ENCODE results near the gene MSI2. TPM values are rescaled to one million over a fixed set of nuclear protein-coding genes. Genes with fewer than 3 reads are reported as not detected.

Gene MSI2
- total RNA-seq, 1 donor from 2014 or later: 44.6 TPM

- DNase-seq: no peak
Measured at GRCh38 chr17:57584050-57584551, 327.8 kb downstream of the MSI2 start.

GRCh38 chr17:57585341-57586195, 329.2 kb downstream of the MSI2 start:
- no peak for DNase-seq

DNA sequence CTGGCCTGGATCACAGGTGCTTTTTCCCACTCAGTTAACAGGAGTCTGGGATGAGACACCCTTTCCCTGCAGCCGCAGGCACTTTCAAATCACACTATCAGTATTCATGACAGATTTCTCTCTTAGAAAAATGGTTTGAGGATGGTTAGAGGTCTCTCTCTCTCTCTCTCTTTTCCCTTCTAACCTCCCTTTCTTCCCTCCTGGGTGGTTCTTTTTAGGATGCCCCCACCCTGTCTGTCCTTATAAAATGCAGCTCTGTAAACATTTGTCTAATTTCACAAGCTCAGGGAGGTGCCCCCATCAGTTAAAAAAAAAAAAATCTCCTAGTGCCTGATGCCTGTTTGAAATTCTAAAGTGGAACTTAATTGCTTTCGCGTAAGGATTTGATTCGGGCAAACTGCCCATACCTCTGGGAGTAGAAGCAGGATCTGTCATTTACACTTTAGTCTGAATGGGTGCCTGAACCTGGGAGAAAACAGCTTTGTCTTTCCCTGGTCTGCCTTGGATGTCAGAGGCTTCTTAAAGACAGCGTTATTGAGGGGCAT, 329.9 kb downstream of the MSI2 start:
- no peak for DNase-seq

GRCh38 chr17:57586742-57587141, 330.4 kb downstream of the MSI2 start:
- no peak for DNase-seq

DNA sequence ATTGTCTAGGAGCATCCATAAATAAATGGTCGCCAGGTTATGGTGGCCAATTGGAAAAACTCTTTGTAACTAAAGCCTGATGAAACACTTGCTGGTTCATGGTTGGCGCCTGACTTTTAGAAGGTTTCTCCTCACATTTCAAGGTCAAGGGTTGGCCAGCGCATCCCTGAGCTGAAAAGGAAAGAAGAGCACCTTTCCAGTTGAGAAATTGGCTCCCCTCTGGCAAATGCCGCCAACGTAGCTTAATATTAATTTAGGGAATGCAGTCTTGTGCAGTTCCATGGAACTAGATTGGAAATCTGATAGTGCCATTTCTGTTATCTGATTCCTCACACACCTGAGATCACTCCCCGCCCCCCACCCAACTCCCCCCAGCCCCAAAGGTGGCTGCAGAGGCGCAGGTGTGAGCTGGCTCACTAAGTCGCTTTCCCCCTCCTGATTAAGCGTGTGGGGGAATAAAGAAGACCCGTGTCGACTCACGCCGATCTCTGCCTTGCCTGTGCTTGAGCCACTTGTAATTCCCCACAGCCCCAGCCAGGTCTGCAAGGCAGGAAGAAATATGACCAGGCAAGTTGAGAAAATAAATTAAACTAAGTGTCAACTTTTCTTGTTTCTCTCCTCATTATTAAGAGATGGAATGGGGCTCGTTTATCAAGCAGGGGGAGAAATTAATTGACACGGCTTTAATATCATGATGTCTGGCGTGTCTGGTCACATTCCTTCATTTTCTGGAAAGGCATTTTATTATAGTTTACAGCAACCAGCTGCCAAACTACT, 331.1 kb downstream of the MSI2 start:
- no peak for DNase-seq

- no peak for DNase-seq
Measured at GRCh38 chr17:57588086-57588485, 331.8 kb downstream of the MSI2 start.

GRCh38 chr17:57589151-57590034, 333.1 kb downstream of the MSI2 start:
- no peak for DNase-seq

DNA sequence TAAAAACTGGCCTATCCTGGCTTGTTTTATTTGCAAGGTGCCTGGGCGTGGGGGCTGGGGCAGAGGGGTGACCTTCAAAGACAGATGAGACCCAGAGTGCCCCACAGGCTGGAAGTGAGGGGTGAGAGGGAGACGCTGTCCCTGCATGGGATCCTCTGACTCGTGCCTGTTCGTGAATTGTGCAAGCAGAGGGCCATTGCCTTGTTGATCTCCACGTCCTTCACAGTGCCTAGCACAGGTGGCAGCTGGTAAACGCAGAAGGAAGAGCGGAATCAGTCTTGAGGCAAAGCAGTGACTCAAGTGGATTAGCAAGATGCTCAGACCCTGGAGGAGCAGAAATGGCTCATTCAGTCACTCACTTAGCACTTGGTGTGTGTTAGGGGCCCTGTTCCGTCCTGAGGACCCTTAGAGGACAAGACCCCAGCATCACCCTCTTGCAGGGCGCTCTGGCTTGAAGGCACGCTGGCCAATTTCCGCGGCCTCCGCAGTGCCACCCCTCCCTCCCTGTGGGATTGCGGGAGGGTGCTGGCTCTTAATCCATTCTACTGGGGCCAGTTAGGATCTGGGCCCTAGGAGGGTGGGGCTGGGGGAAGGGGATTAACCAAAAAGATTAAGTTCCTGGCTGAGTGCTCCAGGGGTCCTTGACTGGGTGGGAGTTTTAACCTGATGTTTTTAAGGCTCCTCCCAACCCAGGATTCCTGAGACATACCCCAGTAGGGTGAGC, 337.6 kb downstream of the MSI2 start:
- DNase-seq: no peak

- no peak for DNase-seq
Measured at GRCh38 chr17:57594767-57595166, 338.4 kb downstream of the MSI2 start.

DNA sequence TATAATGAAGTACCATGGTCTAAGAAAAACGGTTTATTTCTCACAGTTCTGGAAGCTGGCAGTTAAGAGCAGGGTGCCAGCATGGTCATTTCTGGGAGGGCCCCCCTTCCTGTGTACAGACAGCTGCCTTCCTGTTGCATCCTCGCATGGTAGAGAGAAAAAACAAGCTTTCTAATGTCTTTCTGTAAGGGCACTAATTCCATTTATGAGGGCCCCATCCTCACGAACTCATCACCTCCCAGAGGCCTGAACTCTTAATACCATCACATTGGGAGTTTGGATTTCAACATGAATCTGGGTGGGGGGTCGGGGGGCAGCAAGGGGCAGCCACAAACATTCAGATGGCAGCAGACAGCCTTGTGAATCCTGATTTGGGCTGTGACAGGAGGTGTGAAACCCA, 339.1 kb downstream of the MSI2 start:
- no peak for DNase-seq

DNA sequence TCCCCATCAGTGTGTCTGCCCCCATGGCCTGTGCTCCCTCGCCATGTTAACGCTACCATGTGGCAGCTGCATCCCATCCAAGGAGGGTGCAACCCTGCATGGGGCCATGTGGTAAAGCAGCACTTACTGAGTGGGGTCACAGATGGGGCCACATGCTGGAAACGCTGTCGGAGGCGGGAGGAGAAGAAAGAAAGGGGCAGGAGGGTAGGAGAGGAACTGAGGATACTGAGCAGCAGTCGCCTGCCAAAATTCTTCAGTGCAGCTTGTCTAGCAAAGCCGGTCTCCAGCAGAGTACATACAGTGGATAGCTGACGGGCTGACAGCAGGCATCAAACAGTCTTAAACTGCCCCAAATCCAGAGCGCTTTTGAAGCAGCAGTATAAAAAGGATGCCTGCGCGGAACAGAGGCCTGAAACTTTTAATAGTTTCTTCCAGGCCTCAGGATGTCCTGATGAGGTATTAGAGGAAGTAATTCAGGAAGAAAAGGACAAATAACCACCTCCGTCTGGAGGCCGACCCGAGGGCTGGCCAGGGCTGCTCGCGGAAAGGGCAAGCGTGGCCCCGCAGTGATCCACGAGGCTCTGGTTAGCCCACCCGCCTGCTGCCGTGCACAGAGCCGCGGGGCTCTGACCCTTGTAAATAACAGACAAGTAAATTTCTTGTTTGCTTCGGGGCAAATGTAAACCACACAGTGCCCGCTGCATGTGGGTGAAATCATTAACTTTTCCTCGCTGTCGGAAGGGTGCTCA, 339.8 kb downstream of the MSI2 start:
- DNase-seq: no peak

GRCh38 chr17:57597101-57597500, 340.8 kb downstream of the MSI2 start:
- no peak for DNase-seq

DNA sequence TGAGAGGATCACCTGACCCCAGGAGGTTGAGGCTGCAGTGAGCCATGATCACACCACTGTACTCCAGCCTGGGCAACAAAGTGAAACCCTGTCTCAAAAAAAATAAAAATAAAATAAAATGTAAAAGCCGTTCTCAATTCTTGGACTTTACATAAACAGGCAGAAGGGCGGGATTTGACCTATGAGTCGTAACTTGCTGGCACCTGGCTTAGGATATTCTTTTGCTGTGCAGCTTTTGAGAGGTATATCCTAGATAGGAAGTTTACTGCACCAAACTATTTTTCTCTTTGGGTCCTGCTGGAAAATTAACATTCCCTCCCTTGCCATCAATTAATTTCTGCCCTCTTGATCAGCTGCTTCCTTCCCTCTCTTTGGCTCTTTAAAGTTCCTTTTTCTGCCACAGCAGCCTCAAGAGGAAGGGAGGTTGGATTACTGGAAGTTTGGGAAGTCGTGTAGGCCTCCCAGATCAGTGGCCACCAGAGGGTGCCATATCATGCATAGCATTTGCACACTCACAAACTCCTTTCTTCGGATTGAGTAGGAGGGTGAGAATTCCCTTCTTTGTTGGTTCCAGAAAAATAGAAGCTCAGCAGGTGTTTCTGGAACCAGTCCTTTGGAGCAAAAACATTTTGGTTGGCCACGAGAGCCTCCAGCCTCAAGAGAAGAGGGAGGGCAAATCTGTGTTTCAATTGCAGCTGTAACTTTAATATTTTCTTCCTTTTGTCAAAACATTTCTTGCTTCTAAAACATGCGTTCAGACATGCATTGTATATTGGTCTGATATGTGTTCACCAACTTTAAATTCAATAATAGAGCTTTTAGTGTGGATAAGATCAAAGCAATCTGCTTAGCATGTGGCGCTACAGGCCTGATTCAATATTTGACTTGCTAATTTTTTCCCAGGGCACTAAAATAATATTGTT, 341.5 kb downstream of the MSI2 start:
- DNase-seq: peak; percentile 42

DNA sequence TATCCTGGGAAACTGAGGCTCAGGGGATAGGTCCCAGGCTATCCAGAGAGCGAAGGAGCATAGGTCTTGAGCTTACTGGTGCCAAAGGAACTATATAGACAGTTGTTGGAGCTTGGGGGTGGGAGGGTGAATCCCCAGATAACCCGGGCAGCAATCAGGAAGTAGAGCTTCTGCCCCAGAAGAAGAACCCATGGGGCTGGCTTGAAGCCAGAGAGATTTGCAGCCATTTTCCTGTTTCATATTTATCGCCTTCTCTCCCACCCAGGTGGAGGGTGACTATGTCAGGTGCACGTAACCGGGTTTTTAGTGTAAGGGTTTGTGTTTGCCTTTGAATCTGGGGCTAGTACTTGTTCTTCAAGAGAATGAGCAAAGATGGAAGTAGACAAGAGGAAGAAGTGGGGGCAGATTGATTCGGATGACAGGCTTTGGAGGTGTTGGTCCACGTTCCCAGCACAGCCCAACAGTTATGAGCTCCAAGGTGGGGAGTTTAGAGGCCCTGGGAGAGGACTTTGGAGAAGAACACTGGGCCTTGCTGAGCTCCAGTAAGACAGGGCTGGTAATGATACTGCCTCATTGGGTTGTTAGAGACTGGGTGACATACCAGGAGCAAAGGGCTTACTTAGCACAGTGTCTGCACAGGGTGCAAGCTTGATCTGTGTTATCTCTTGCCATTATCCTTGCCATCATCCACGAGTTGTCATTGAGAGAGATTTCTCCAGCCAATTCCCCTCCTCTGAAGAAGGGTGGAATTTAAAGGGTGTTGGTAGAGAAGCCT, 343.1 kb downstream of the MSI2 start:
- DNase-seq: no peak

- DNase-seq: no peak
Measured at GRCh38 chr17:57600074-57600473, 343.8 kb downstream of the MSI2 start.

GRCh38 chr17:57601143-57601735, 344.9 kb downstream of the MSI2 start:
- DNase-seq: no peak

DNA sequence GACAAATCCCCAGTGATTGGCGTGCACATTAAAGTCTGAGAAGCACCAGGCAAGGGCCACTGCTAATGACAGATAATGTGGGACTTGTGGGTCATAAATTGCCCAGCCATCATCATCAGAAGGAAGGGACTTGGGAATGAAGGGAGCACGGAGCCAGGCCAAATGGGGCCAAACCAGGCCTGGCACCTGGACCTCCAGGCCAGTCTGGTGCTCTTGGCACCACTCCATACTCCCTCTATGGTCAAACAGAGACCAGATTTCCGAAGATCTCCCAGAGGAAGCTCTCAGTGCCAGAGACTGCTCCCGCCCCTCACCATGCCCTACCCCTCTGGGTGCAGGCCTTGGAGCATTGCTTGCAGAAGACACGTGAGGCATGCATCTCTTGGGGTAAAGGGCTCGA, 346.6 kb downstream of the MSI2 start:
- DNase-seq: no peak

DNA sequence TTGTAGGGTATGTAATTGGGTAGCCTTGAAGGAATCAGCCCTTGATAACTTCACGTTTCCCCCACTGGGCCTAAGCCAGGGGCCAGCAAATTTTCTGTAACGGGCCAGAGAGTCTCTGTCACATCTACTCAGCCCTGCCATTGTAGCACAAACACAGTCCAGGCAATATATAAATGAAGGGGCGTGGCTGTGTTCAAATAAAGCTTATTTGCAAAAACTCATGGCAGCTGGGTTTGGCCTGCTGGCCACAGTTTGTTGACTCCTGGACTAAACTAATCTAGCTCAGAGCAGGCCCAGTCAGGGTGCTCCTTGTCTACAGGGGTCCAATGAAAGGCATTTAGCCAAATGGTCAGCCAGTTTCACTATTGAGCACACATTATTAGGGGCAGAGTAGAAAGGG, 347.2 kb downstream of the MSI2 start:
- no peak for DNase-seq
